ENCODE results near the gene CA5B. TPM values are rescaled to one million over a fixed set of nuclear protein-coding genes. Genes with fewer than 3 reads are reported as not detected.
"Not testable (repeated sequence)": the region's sequence is repeated elsewhere in the genome, so short reads cannot be mapped to it uniquely, and the experiment has no call there.

The CA5B gene
- total RNA-seq, 2 experiments from 2014 or later = 18.5 to 23.4 TPM

- POLR2A ChIA-PET = interaction anchor here (1.2 kb wide), 2 partner anchors 19 to 20 kb away, joined by 3 to 5 read pairs; partner anchors contain the start of gene CA5B
- no peaks in the 10 kb centered on the region for H3K36me3 Mint-ChIP-seq
- ATAC-seq (ENCODE audit: low read depth) (peak; percentile 50), DNase-seq (no peak)
- H3K27me3 Mint-ChIP-seq = no peaks in the 10 kb centered on the region
- peak overlapping the region; percentile 47 for H3K27ac Mint-ChIP-seq
- no peaks in the 10 kb centered on the region for H3K9me3 Mint-ChIP-seq
- H3K4me1 Mint-ChIP-seq = peaks cover 19% of the 10 kb centered on the region
- peak overlapping the region; percentile 37 for H3K4me3 Mint-ChIP-seq
These were observed 20.1 kb downstream of the CA5B start for GRCh38 chrX:15758140-15758539.

- peak overlapping the region; percentile 38 for H3K27ac Mint-ChIP-seq
- ATAC-seq (ENCODE audit: low read depth); DNase-seq; H3K4me3 Mint-ChIP-seq; H3K36me3 Mint-ChIP-seq; POLR2A ChIA-PET; H3K27me3 Mint-ChIP-seq; H3K9me3 Mint-ChIP-seq: not testable (repeated sequence)
- H3K4me1 Mint-ChIP-seq = peaks cover 17% of the 10 kb centered on the region
These were observed 21.8 kb downstream of the CA5B start for GRCh38 chrX:15759886-15760285.

GRCh38 chrX:15761564-15762191, 23.6 kb downstream of the CA5B start:
- H3K4me1 Mint-ChIP-seq = peaks cover 15% of the 10 kb centered on the region
- no peaks in the 10 kb centered on the region for H3K27me3 Mint-ChIP-seq
- no peaks in the 10 kb centered on the region for H3K36me3 Mint-ChIP-seq
- POLR2A ChIA-PET = interaction anchor here (0.6 kb wide), 1 partner anchor 44 kb away, joined by 4 read pairs; no protein-coding TSS in a partner anchor
- ATAC-seq (ENCODE audit: low read depth) (no peak), DNase-seq (no peak)
- no peak overlapping the region for H3K4me3 Mint-ChIP-seq
- no peak overlapping the region for H3K27ac Mint-ChIP-seq
- H3K9me3 Mint-ChIP-seq = no peaks in the 10 kb centered on the region

GRCh38 chrX:15769300-15769954, 31.4 kb downstream of the CA5B start:
- ATAC-seq (ENCODE audit: low read depth) (no peak), DNase-seq (no peak)
- H3K9me3 Mint-ChIP-seq = no peaks in the 10 kb centered on the region
- no peaks in the 10 kb centered on the region for H3K27me3 Mint-ChIP-seq
- H3K4me3 Mint-ChIP-seq = no peak overlapping the region
- POLR2A ChIA-PET = no interaction called here
- H3K36me3 Mint-ChIP-seq = peaks cover 8% of the 10 kb centered on the region
- H3K27ac Mint-ChIP-seq = no peak overlapping the region
- H3K4me1 Mint-ChIP-seq = peaks cover 9% of the 10 kb centered on the region

- Mint-ChIP-seq H3K9me3 (no peaks in the 10 kb centered on the region), H3K27me3 (no peaks in the 10 kb centered on the region), H3K36me3 (peaks cover 4% of the 10 kb centered on the region), H3K4me3 (peak overlapping the region; percentile 79), H3K4me1 (peaks cover 4% of the 10 kb centered on the region), H3K27ac (peak overlapping the region; percentile 97)
- peak; percentile 33 for ATAC-seq (ENCODE audit: low read depth)
- DNase-seq = no peak
- POLR2A ChIA-PET = interaction anchor here (1.2 to 2.3 kb wide), 3 partner anchors 9 to 43 kb away, joined by 3 to 9 read pairs (median 4); partner anchors contain the start of gene ZRSR2
These were observed 44.1 kb downstream of the CA5B start for GRCh38 chrX:15781961-15782699.

GRCh38 chrX:15785176-15785750, 47.2 kb downstream of the CA5B start:
- Mint-ChIP-seq H3K4me1 (peaks cover 6% of the 10 kb centered on the region), H3K27me3 (no peaks in the 10 kb centered on the region), H3K36me3 (peaks cover 4% of the 10 kb centered on the region), H3K9me3 (no peaks in the 10 kb centered on the region), H3K27ac (no peak overlapping the region), H3K4me3 (no peak overlapping the region)
- DNase-seq (no peak), ATAC-seq (ENCODE audit: low read depth) (no peak)
- POLR2A ChIA-PET = no interaction called here

GRCh38 chrX:15786915-15787314, 48.8 kb downstream of the CA5B start:
- POLR2A ChIA-PET = no interaction called here
- Mint-ChIP-seq H3K4me1 (peaks cover 5% of the 10 kb centered on the region), H3K27me3 (no peaks in the 10 kb centered on the region), H3K9me3 (no peaks in the 10 kb centered on the region), H3K27ac (no peak overlapping the region), H3K36me3 (peaks cover 4% of the 10 kb centered on the region), H3K4me3 (no peak overlapping the region)
- ATAC-seq (ENCODE audit: low read depth) (no peak), DNase-seq (no peak)

- no peak within 1 kb of the TSS for H3K4me3 Mint-ChIP-seq
- no peaks in the 10 kb centered on the region for H3K9me3 Mint-ChIP-seq
- peaks cover 6% of the 10 kb centered on the region for H3K36me3 Mint-ChIP-seq
- peak; percentile 91 for ATAC-seq (ENCODE audit: low read depth)
- no peak within 1 kb of the TSS for H3K27ac Mint-ChIP-seq
- POLR2A ChIA-PET = interaction anchor here (0.7 to 2.5 kb wide), 8 partner anchors 8 to 922 kb away, joined by 3 to 17 read pairs (median 5); partner anchors contain the start of genes AP1S2, CA5B and CTPS2
- peak; percentile 84 for DNase-seq
- H3K4me1 Mint-ChIP-seq = peaks cover 13% of the 10 kb centered on the region
- no peaks in the 10 kb centered on the region for H3K27me3 Mint-ChIP-seq
These were observed 52.1 kb downstream of the CA5B start, which contains the start of gene ZRSR2 for GRCh38 chrX:15789979-15790768. TSS of gene ZRSR2 (plus strand) at chrX:15790484. CDS start at chrX:15790496, 12 bp downstream.

- H3K9me3 Mint-ChIP-seq = no peaks in the 10 kb centered on the region
- DNase-seq = no peak
- H3K36me3 Mint-ChIP-seq = peaks cover 6% of the 10 kb centered on the region
- H3K4me3 Mint-ChIP-seq = no peak overlapping the region
- POLR2A ChIA-PET = interaction anchor here (0.7 to 2.5 kb wide), 5 partner anchors 9 to 921 kb away, joined by 3 to 17 read pairs (median 9); partner anchors contain the start of genes AP1S2, CA5B and CTPS2
- peak; percentile 8 for ATAC-seq (ENCODE audit: low read depth)
- H3K27me3 Mint-ChIP-seq = no peaks in the 10 kb centered on the region
- no peak overlapping the region for H3K27ac Mint-ChIP-seq
- peaks cover 13% of the 10 kb centered on the region for H3K4me1 Mint-ChIP-seq
These were observed 52.8 kb downstream of the CA5B start for GRCh38 chrX:15790769-15791290.

- Mint-ChIP-seq H3K4me1 (peaks cover 14% of the 10 kb centered on the region), H3K27me3 (no peaks in the 10 kb centered on the region), H3K27ac (no peak overlapping the region), H3K9me3 (no peaks in the 10 kb centered on the region), H3K36me3 (peaks cover 13% of the 10 kb centered on the region), H3K4me3 (no peak overlapping the region)
- DNase-seq (no peak), ATAC-seq (ENCODE audit: low read depth) (no peak)
- POLR2A ChIA-PET = no interaction called here
These were observed 59.6 kb downstream of the CA5B start for GRCh38 chrX:15797707-15798106.

GRCh38 chrX:15804563-15804962, 66.5 kb downstream of the CA5B start:
- ATAC-seq (ENCODE audit: low read depth) (no peak), DNase-seq (no peak)
- H3K9me3 Mint-ChIP-seq = no peaks in the 10 kb centered on the region
- no peak overlapping the region for H3K27ac Mint-ChIP-seq
- H3K4me1 Mint-ChIP-seq = no peaks in the 10 kb centered on the region
- no peaks in the 10 kb centered on the region for H3K27me3 Mint-ChIP-seq
- H3K4me3 Mint-ChIP-seq = no peak overlapping the region
- POLR2A ChIA-PET = no interaction called here
- peaks cover 5% of the 10 kb centered on the region for H3K36me3 Mint-ChIP-seq

GRCh38 chrX:15808254-15808653, 70.2 kb downstream of the CA5B start:
- Mint-ChIP-seq H3K4me3 (no peak overlapping the region), H3K4me1 (peaks cover 2% of the 10 kb centered on the region), H3K36me3 (peaks cover 8% of the 10 kb centered on the region), H3K9me3 (no peaks in the 10 kb centered on the region), H3K27me3 (no peaks in the 10 kb centered on the region), H3K27ac (no peak overlapping the region)
- ATAC-seq (ENCODE audit: low read depth) (no peak), DNase-seq (no peak)
- POLR2A ChIA-PET = no interaction called here
